Fibroblast of pulmonary artery (primary cell): ENCODE measurements around the gene SLC25A38.

ENCODE experiments used
- DNase-seq: peaks from one replicate; pipeline ENCODE4 v3.0.0-alpha.2; 2010; ENCODE audit warnings: low read depth
- H3K4me3 ChIP-seq: replicated peaks from 2 replicates; pipeline ENCODE4 v1.5.1; 2011; ENCODE audit warnings: low read depth, mild to moderate bottlenecking, control low read depth, low read length, moderate library complexity
- CTCF ChIP-seq: IDR thresholded peaks from 2 replicates; pipeline ENCODE4 v1.5.1; 2011; ENCODE audit warnings: mild to moderate bottlenecking, control low read depth, low read length, inconsistent platforms; ENCODE audit errors: missing control alignments

The SLC25A38 gene

GRCh38 chr3:39385456-39386090, 2.4 kb downstream of the SLC25A38 start:
- TF ChIP-seq CTCF, result no peak
- H3K4me3 ChIP-seq, result no peak overlapping the region
- DNase-seq, result no peak

- no peak for TF ChIP-seq CTCF
- DNase-seq, result no peak
Measured at GRCh38 chr3:39386318-39386717, 3.1 kb downstream of the SLC25A38 start.

GRCh38 chr3:39387411-39387975, 4.3 kb downstream of the SLC25A38 start:
- no peak overlapping the region for H3K4me3 ChIP-seq
- TF ChIP-seq CTCF, result no peak
- no peak for DNase-seq

More at GRCh38 chr3:39386318-39386717, 3.1 kb downstream of the SLC25A38 start:
- H3K4me3 ChIP-seq, result no peak overlapping the region

- TF ChIP-seq CTCF, result no peak
Measured at GRCh38 chr3:39388153-39388552, 5.0 kb downstream of the SLC25A38 start.

GRCh38 chr3:39388741-39389248, 5.6 kb downstream of the SLC25A38 start:
- DNase-seq, result no peak
- H3K4me3 ChIP-seq, result no peak overlapping the region
- no peak for TF ChIP-seq CTCF

More at GRCh38 chr3:39388153-39388552, 5.0 kb downstream of the SLC25A38 start:
- no peak for DNase-seq
- H3K4me3 ChIP-seq, result no peak overlapping the region

GRCh38 chr3:39390181-39390580, 7.0 kb downstream of the SLC25A38 start:
- no peak for DNase-seq
- TF ChIP-seq CTCF, result no peak
- no peak overlapping the region for H3K4me3 ChIP-seq
